HT-29 (cell line): ENCODE results near the gene EFCAB6. TPM values are rescaled to one million over a fixed set of nuclear protein-coding genes. Genes with fewer than 3 reads are reported as not detected.

Experiments
- DNase-seq: peaks from one replicate; pipeline ENCODE4 v3.0.0-alpha.2; 2015; ENCODE audit warnings: low spot score
- small RNA-seq: library from RNA; depleted of rRNA; stranded (forward); fragments of <200 nt; gene quantifications from one replicate; pipeline ENCODE3, GENCODE V24; 2014
- total RNA-seq: library from RNA; depleted of rRNA; stranded (reverse); fragments of >200 nt; shearing (Covaris generic); gene quantifications from 2 replicates; pipeline ENCODE4 v1.2.3, GENCODE V29; 2014; rRNA removed

The EFCAB6 gene
- total RNA-seq, 1 experiment from 2014 or later = 0.08 TPM

GRCh38 chr22:43484227-43484626 lies 327.9 kb downstream of the EFCAB6 start:
- DNase-seq = no peak

DNA sequence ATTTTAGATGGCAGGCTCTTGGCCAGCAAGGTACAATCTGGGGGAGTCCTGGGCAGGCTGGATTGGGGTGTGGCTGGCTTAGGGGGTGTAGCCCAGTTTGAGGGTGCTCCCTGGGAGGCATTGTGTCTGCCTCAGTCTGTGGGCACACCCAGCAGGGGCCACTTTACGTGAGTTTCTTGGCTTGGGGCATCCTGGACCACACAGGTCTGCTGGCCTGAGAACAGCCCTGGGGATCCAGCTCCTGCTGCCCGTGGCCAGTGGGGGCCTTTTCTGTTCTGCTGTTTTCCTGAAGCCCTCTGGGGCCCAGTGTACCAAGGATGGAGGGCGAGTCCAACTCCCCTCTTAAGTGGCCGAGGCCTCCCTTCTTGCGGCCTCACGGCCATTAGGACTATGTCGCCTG lies 328.4 kb downstream of the EFCAB6 start:
- DNase-seq = no peak

DNA sequence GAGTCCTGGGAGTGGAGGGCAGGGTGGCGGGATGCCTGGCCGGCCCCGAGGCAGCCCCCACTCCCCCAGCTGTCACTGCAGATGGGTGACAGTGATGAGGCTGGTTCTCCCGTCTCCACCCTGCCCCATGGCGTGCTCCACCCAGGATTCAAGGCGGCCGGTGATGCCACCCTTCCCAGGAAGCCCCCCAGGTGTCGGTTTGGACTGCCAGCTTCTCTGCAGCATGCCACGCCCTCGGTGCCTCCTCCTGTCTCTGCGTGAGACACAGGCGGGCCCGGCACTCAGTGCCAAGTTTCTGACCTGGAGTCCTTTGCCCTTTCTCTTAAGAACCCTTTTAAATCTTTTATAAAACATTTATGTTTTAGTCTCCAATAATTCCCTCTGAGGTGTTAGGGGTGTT lies 328.8 kb downstream of the EFCAB6 start:
- DNase-seq = no peak

- DNase-seq = no peak
Observed at GRCh38 chr22:43482318-43482625, 329.8 kb downstream of the EFCAB6 start.

DNA sequence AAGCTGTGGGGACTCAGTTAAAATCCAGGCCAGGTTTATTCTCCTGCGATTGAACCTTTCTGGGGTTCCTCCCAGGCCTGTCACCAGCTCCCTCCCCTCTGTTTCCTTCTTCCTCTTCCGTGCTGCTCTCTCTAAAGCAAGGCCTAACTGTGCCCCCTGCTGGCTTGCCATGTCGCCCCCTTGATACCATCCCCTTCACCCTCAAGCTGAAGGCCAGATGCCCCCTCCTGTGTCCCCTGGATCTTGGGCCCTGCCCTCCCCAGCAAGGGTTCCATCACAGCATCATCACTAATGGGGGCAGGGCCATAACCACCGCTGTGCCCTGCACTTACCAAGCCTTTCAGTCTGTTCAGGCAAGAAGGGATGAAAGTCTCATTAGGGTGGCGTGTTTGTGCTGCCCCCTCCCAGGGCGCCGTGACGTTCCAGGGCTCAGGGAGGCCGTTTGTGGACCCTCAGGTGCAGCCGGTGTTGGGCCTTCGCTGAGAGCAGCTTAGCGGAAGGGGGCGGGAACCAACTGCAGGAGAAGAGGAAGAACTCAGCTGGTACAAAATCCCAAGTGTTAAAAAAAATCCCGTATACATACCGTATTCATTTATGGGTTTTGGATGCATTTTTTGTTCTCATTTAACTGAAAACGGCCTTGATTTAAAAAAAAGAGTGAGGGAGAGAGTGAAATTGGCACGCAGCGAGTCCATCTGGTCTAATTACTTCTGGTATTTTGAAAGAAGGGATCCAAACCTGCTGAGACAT lies 330.4 kb downstream of the EFCAB6 start:
- DNase-seq = no peak

DNA sequence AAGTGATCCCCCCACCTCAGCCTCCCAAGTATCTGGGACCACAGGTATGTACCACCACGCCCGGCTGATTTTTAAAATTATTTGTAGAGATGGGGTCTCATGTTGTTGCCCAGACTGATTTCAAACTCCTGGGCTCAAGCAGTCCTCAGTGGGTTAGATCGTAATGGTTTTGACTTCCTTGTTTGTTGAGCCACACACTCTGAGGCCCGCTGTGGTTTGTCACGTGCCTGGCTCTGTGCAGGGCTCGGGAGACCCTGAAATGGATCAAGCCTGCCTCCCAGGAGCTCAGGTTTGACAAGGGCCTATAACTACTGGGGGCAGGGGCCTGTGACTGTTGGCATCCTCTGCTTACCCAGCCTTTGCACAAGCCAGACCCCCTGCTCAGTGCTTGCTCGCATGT lies 332.1 kb downstream of the EFCAB6 start:
- no peak for DNase-seq

GRCh38 chr22:43479301-43479950 lies 332.7 kb downstream of the EFCAB6 start:
- DNase-seq = no peak

Small RNA genes lying within 50 kb of the gene (small RNA-seq; reads per million reads assigned to genes)
- not detected for gene HMGN2P9

Other genes with a start within 250 kb of the EFCAB6 start
- gene SULT4A1, start 50.2 kb upstream of the EFCAB6 start, total RNA-seq = not detected in 2 replicates
- not detected in 2 replicates for gene PNPLA5, start 79.7 kb upstream of the EFCAB6 start, total RNA-seq
- gene PNPLA3, start 111.5 kb upstream of the EFCAB6 start, total RNA-seq = 0.15 TPM in 1 of 2 replicates, not detected in the other
- gene SAMM50, start 143.1 kb upstream of the EFCAB6 start, total RNA-seq = 19.1 and 20.2 TPM in 2 replicates
- not detected in 2 replicates for gene PARVB, start 212.0 kb upstream of the EFCAB6 start, total RNA-seq